ENCODE data around the gene LRCH1. TPM values are rescaled to one million over a fixed set of nuclear protein-coding genes. Genes with fewer than 3 reads are reported as not detected.
"Not testable (repeated sequence)": the region's sequence is repeated elsewhere in the genome, so short reads cannot be mapped to it uniquely, and the experiment has no call there.

The LRCH1 gene
- total and polyA plus RNA-seq, 2 experiments from 2014 or later = 3.9 to 9.2 TPM

- no peak overlapping the region for H3K27ac Mint-ChIP-seq
- no peak for DNase-seq (ENCODE audit: low spot score)
- Histone ChIP-seq H3K36me3 (ENCODE audit: insufficient read depth) (no peaks in the 10 kb centered on the region; the same call in 1 of the 2 replicates), H3K4me3 (no peak overlapping the region), H3K79me2 (replicated peaks; ENCODE audit: insufficient read depth) (no peaks in the 10 kb centered on the region), H4K20me1 (replicated peaks; ENCODE audit: insufficient read depth) (no peaks in the 10 kb centered on the region), H3K27ac (ENCODE audit: low read depth) (no peak overlapping the region), H3K9me2 (ENCODE audit: insufficient read depth) (no peaks in the 10 kb centered on the region), H3K4me2 (no peak overlapping the region), H3F3A (replicated peaks; ENCODE audit: low read depth) (no peaks in the 10 kb centered on the region), H2AFZ (no peak overlapping the region), H3K4me1 (ENCODE audit: insufficient read depth) (no peaks in the 10 kb centered on the region), H3K27me3 (ENCODE audit: insufficient read depth) (no peaks in the 10 kb centered on the region)
- no peaks in the 10 kb centered on the region for H3K9me3 Mint-ChIP-seq
- H3K36me3 Mint-ChIP-seq (ENCODE audit: low read depth) = peaks cover 4% of the 10 kb centered on the region; the same call in 1 of the 3 replicates
- TF ChIP-seq REST (IDR thresholded peaks at IDR 0.05; ENCODE audit: unreplicated experiment) (no peak), ZNF114 (CRISPR knock-in tag; IDR thresholded peaks at IDR 0.05) (no peak), CTCF (conservative IDR thresholded peaks at IDR 0.05; ENCODE audit: low read depth in 2 of 2) (no peak), NANOG (IDR thresholded peaks at IDR 0.05; ENCODE audit: borderline replicate concordance) (no peak), POLR2AphosphoS5 (IDR thresholded peaks at IDR 0.05; ENCODE audit: low read depth) (no peak)
- TF ChIP-seq, protein P1, sequence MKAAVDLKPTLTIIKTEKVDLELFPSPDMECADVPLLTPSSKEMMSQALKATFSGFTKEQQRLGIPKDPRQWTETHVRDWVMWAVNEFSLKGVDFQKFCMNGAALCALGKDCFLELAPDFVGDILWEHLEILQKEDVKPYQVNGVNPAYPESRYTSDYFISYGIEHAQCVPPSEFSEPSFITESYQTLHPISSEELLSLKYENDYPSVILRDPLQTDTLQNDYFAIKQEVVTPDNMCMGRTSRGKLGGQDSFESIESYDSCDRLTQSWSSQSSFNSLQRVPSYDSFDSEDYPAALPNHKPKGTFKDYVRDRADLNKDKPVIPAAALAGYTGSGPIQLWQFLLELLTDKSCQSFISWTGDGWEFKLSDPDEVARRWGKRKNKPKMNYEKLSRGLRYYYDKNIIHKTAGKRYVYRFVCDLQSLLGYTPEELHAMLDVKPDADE (IDR thresholded peaks at IDR 0.05) = no peak
- TF ChIP-seq, protein P2, sequence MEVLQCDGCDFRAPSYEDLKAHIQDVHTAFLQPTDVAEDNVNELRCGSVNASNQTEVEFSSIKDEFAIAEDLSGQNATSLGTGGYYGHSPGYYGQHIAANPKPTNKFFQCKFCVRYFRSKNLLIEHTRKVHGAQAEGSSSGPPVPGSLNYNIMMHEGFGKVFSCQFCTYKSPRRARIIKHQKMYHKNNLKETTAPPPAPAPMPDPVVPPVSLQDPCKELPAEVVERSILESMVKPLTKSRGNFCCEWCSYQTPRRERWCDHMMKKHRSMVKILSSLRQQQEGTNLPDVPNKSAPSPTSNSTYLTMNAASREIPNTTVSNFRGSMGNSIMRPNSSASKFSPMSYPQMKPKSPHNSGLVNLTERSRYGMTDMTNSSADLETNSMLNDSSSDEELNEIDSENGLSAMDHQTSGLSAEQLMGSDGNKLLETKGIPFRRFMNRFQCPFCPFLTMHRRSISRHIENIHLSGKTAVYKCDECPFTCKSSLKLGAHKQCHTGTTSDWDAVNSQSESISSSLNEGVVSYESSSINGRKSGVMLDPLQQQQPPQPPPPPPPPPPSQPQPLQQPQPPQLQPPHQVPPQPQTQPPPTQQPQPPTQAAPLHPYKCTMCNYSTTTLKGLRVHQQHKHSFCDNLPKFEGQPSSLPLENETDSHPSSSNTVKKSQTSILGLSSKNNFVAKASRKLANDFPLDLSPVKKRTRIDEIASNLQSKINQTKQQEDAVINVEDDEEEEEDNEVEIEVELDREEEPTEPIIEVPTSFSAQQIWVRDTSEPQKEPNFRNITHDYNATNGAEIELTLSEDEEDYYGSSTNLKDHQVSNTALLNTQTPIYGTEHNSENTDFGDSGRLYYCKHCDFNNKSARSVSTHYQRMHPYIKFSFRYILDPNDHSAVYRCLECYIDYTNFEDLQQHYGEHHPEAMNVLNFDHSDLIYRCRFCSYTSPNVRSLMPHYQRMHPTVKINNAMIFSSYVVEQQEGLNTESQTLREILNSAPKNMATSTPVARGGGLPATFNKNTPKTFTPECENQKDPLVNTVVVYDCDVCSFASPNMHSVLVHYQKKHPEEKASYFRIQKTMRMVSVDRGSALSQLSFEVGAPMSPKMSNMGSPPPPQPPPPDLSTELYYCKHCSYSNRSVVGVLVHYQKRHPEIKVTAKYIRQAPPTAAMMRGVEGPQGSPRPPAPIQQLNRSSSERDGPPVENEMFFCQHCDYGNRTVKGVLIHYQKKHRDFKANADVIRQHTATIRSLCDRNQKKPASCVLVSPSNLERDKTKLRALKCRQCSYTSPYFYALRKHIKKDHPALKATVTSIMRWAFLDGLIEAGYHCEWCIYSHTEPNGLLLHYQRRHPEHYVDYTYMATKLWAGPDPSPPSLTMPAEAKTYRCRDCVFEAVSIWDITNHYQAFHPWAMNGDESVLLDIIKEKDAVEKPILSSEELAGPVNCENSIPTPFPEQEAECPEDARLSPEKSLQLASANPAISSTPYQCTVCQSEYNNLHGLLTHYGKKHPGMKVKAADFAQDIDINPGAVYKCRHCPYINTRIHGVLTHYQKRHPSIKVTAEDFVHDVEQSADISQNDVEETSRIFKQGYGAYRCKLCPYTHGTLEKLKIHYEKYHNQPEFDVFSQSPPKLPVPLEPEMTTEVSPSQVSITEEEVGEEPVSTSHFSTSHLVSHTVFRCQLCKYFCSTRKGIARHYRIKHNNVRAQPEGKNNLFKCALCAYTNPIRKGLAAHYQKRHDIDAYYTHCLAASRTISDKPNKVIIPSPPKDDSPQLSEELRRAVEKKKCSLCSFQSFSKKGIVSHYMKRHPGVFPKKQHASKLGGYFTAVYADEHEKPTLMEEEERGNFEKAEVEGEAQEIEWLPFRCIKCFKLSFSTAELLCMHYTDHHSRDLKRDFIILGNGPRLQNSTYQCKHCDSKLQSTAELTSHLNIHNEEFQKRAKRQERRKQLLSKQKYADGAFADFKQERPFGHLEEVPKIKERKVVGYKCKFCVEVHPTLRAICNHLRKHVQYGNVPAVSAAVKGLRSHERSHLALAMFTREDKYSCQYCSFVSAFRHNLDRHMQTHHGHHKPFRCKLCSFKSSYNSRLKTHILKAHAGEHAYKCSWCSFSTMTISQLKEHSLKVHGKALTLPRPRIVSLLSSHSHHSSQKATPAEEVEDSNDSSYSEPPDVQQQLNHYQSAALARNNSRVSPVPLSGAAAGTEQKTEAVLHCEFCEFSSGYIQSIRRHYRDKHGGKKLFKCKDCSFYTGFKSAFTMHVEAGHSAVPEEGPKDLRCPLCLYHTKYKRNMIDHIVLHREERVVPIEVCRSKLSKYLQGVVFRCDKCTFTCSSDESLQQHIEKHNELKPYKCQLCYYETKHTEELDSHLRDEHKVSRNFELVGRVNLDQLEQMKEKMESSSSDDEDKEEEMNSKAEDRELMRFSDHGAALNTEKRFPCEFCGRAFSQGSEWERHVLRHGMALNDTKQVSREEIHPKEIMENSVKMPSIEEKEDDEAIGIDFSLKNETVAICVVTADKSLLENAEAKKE (CRISPR knock-in tag; IDR thresholded peaks at IDR 0.05) = no peak
- peaks cover 1% of the 10 kb centered on the region for H3K27me3 Mint-ChIP-seq (ENCODE audit: insufficient read depth, low read depth, poor library complexity)
- no peak overlapping the region for H3K4me3 Mint-ChIP-seq
- peaks cover 11% of the 10 kb centered on the region; the same call in 2 of the 3 replicates for H3K4me1 Mint-ChIP-seq
- ATAC-seq = no peak
Observed at GRCh38 chr13:46754812-46755211, 201.8 kb downstream of the LRCH1 start.

- not testable (repeated sequence) for H3K36me3 Mint-ChIP-seq (ENCODE audit: low read depth); H2AFZ ChIP-seq
- peaks cover 11% of the 10 kb centered on the region; the same call in 2 of the 3 replicates for H3K4me1 Mint-ChIP-seq
Observed at GRCh38 chr13:46755508-46755907, 202.5 kb downstream of the LRCH1 start.

More at GRCh38 chr13:46755508-46755907, 202.5 kb downstream of the LRCH1 start:
- not testable (repeated sequence) for H3K4me2 ChIP-seq; ATAC-seq; H3K27me3 ChIP-seq (ENCODE audit: insufficient read depth); H3K4me3 ChIP-seq; H3K36me3 ChIP-seq (ENCODE audit: insufficient read depth); H3K79me2 ChIP-seq (replicated peaks; ENCODE audit: insufficient read depth); H3K4me1 ChIP-seq (ENCODE audit: insufficient read depth); H3K9me3 Mint-ChIP-seq; H3K4me3 Mint-ChIP-seq; H3K9me2 ChIP-seq (ENCODE audit: insufficient read depth); DNase-seq (ENCODE audit: low spot score); H3K27ac Mint-ChIP-seq; H3K27ac ChIP-seq (ENCODE audit: low read depth); H4K20me1 ChIP-seq (replicated peaks; ENCODE audit: insufficient read depth); H3K27me3 Mint-ChIP-seq (ENCODE audit: insufficient read depth, low read depth, poor library complexity); H3F3A ChIP-seq (replicated peaks; ENCODE audit: low read depth)
